ENCODE results near the gene MYL4.
"Not testable (repeated sequence)": the region's sequence is repeated elsewhere in the genome, so short reads cannot be mapped to it uniquely, and the experiment has no call there.

The MYL4 gene

DNA sequence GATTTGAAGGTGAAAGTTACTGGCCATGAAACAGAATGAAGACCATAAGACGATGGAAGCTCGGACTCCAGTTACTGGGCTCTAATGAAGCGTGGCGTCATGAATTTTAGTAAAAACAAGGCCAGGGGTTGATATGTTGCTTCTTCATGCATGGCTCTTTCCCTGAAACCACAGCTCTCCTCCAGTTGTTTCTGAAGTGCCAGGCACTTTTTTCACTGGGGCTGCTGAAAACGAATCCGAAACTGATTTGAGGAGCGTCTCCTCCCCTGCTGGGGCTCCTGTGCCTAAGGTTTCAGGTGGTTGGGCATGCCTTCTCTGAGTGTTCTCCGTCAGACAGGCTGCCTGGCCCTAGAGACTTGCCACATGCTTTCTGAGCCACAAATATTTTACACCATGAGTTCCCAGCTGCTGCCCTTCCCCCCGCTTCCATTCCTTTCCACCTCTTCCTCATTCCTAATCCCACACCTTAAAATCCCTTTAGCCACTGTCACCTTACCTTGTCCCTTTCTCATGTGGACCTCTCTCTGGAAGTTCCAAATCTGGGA is 3.7 kb upstream of the MYL4 start:
- Histone ChIP-seq H3K9ac (peak overlapping the region; percentile 72), H3K36me3 (no peaks in the 10 kb centered on the region), H3K27ac (peak overlapping the region; percentile 87)

DNA sequence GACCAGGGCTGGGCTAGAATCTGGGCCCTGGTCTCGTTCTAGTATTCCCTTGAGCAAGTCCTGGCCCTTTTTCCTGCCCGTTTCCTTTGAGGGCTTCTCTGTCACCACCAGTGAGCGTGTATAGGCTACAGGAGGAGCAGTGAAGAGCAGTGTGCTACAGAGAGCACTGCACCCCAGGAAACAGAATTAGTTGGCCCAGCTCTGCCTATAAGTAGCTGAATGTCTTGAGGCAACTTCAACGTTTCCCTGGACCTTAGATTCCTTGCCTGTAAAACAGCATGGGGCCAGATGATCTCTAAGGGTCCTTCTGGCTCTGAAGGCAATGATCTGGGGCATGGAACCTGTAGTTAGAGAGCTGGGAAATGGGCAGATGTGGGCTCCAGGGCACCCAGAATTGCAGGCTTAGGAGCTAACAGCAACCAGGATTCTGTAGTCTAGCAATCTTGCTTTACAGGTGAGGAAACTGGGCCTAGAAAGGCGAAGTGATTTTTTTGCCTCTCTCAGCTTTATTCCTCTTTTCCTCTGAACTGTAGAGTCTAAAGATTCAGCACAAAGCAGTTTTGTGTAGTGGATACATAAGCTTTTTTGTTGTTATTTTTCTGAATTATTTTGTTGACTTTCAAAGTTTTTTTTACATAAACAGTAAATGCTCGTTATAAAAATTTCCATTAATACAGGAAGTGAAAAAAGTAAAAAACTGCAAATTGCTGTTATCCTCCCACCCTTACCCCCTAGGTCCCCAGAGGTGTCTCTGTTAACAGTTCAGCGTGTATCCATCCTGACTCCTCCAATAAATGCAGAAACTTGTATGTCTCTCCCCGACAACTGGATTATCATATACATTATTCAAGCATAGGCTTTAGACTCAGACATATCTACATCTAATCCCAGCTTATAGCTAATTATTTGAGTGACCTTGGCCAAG is 1.7 kb upstream of the MYL4 start:
- Histone ChIP-seq H3K36me3 (no peaks in the 10 kb centered on the region), H3K4me2 (peak overlapping the region; percentile 91), H3K27me3 (no peaks in the 10 kb centered on the region), H3K9ac (peak overlapping the region; percentile 52), H3K4me3 (peak overlapping the region; percentile 5; the same call in 1 of the 2 replicates), H3K4me1 (peaks cover 86% of the 10 kb centered on the region), H3K27ac (peak overlapping the region; percentile 87), H3K9me3 (peaks cover 4% of the 10 kb centered on the region), H4K20me1 (no peaks in the 10 kb centered on the region)
- no peak for TF ChIP-seq Cebpa-rat (IDR thresholded peaks at IDR 0.05)

More for the DNA sequence above, 3.7 kb upstream of the MYL4 start:
- peaks cover 86% of the 10 kb centered on the region for H3K4me1 ChIP-seq
- peaks cover 4% of the 10 kb centered on the region for H3K9me3 ChIP-seq
- no peaks in the 10 kb centered on the region for H4K20me1 ChIP-seq
- peak overlapping the region; percentile 91 for H3K4me2 ChIP-seq
- peak overlapping the region; percentile 56 for H3K4me3 ChIP-seq
- TF ChIP-seq Cebpa-rat (IDR thresholded peaks at IDR 0.05): no peak
- H3K27me3 ChIP-seq: no peaks in the 10 kb centered on the region

DNA sequence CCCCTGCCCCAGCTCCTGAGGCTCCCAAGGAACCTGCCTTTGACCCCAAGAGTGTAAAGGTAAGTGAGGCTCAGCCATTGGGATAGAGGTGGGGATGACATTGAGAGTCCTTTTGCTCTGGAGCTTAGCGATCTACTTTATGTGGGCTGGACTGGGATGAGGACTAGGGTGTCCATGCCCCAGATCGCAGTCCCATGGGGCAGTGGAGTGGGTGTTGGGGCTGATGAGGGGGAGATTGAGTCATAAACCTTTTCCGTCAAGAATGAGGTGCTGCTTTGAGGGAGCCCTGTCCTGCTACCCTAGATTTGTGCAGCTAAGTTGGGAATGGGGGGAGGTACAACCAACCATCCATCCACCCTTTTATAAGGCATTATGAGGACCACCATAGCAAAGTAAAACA is 351 bp downstream of the MYL4 start:
- TF ChIP-seq Cebpa-rat (IDR thresholded peaks at IDR 0.05): no peak
- H3K9me3 ChIP-seq: no peaks in the 10 kb centered on the region
- peak overlapping the region; percentile 87 for H3K27ac ChIP-seq
- peaks cover 68% of the 10 kb centered on the region for H3K4me1 ChIP-seq
- H3K4me2 ChIP-seq: peak overlapping the region; percentile 91
- H3K36me3 ChIP-seq: no peaks in the 10 kb centered on the region
- peak overlapping the region; percentile 41 for H3K4me3 ChIP-seq
- H3K9ac ChIP-seq: peak overlapping the region; percentile 30
- no peaks in the 10 kb centered on the region for H4K20me1 ChIP-seq
- H3K27me3 ChIP-seq: no peaks in the 10 kb centered on the region

DNA sequence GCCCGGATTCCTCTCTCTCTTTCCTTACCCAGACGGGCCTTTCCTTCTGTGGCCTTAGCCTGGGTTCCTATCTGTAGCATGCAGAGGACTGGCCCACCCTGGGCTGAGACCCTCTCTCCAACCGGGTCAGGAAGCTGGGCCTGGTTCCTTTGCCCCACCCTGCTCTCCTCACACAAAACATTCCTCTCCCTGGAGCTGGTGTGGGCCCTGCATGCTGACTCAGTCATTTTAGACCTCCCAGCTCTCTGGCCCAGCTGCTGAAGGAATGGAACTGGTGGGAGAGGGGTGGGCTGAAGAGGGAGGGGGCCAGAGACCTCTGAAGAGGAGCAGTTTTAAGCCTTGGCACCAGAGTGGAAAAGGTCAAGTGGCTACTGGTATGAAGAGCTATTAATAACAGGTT is 957 bp downstream of the MYL4 start:
- Histone ChIP-seq H3K36me3 (no peaks in the 10 kb centered on the region), H3K27me3 (no peaks in the 10 kb centered on the region), H3K4me2 (peak overlapping the region; percentile 91), H3K27ac (peak overlapping the region; percentile 87), H3K9ac (no peak overlapping the region), H3K4me1 (peaks cover 62% of the 10 kb centered on the region), H3K4me3 (peak overlapping the region; percentile 41; the same call in 1 of the 2 replicates), H3K9me3 (no peaks in the 10 kb centered on the region), H4K20me1 (no peaks in the 10 kb centered on the region)
- TF ChIP-seq Cebpa-rat (IDR thresholded peaks at IDR 0.05): no peak

DNA sequence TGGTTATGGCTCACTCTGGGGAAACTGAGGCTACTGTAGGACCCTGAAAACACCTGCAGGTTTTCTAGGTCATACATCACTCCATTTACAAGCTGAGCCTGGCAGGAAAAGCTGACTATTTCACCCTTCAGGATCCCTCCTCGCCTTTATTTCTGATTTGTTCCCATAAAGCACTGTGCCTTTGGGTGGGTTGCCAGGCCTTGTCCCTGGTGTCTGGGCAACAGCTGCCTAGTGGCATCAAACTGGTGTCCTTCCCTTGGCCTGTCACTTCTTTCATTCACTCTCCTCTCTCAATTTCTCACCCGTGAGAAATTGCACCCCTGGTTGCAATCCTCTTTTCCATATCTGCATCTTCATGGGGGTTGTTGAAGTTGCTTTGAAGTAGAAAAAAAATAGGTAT is 1.6 kb downstream of the MYL4 start:
- no peak for TF ChIP-seq Cebpa-rat (IDR thresholded peaks at IDR 0.05)
- peaks cover 55% of the 10 kb centered on the region for H3K4me1 ChIP-seq
- H3K36me3 ChIP-seq: no peaks in the 10 kb centered on the region
- peak overlapping the region; percentile 23; the same call in 1 of the 2 replicates for H3K27ac ChIP-seq
- no peaks in the 10 kb centered on the region for H4K20me1 ChIP-seq
- no peak overlapping the region for H3K9ac ChIP-seq
- no peaks in the 10 kb centered on the region for H3K9me3 ChIP-seq
- peak overlapping the region; percentile 91 for H3K4me2 ChIP-seq
- no peak overlapping the region for H3K4me3 ChIP-seq
- H3K27me3 ChIP-seq: no peaks in the 10 kb centered on the region

DNA sequence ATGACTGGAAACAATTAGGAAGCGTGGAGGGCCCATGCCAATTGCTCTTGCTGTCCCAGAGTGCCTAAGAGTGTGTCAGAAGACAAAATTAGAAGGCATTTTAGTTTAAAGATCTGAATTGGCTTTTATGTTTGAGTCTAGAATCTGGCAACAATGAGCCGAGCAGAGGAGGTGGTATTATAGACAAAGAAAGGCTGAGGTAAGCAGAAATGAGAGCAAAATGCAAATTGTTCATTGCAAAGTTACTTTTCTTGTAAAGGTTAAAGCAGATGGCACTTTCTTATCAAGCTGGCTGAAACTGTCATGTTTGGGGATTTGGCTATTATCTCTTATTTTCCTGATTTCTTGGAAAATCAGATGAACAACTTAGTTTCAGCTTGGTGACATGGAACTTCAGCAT is 3.3 kb downstream of the MYL4 start:
- H3K4me3 ChIP-seq: no peak overlapping the region
- H3K27ac ChIP-seq: no peak overlapping the region
- H3K4me2 ChIP-seq: no peak overlapping the region
- no peaks in the 10 kb centered on the region for H3K36me3 ChIP-seq
- no peaks in the 10 kb centered on the region for H3K9me3 ChIP-seq
- no peak overlapping the region for H3K9ac ChIP-seq
- no peaks in the 10 kb centered on the region for H3K27me3 ChIP-seq
- peaks cover 49% of the 10 kb centered on the region for H3K4me1 ChIP-seq
- H4K20me1 ChIP-seq: no peaks in the 10 kb centered on the region
- TF ChIP-seq Cebpa-rat (IDR thresholded peaks at IDR 0.05): no peak

DNA sequence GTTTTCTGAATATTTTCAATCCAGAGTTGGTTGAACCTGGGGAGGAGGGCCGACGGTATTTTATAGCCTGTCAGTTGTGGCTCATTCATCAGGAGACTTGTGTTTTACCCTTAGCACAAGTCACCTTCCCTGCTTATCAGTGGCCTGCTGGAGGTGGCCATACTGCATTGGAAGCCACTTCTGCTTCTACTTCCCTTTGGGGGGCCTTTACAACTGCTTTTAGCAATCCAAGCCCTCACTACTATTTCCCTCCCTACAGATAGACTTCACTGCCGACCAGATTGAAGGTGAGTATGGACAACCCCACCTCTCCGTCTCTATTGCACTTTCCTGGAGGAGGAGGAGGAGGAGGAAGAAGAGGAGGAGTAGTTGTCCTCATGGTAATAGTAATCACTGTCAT is 4.4 kb downstream of the MYL4 start:
- no peak overlapping the region for H3K27ac ChIP-seq
- TF ChIP-seq Cebpa-rat (IDR thresholded peaks at IDR 0.05): no peak
- H3K4me3 ChIP-seq: no peak overlapping the region
- H4K20me1 ChIP-seq: no peaks in the 10 kb centered on the region
- no peaks in the 10 kb centered on the region for H3K9me3 ChIP-seq
- no peaks in the 10 kb centered on the region for H3K27me3 ChIP-seq
- H3K36me3 ChIP-seq: no peaks in the 10 kb centered on the region
- H3K9ac ChIP-seq: no peak overlapping the region
- H3K4me1 ChIP-seq: peaks cover 49% of the 10 kb centered on the region
- no peak overlapping the region for H3K4me2 ChIP-seq

DNA sequence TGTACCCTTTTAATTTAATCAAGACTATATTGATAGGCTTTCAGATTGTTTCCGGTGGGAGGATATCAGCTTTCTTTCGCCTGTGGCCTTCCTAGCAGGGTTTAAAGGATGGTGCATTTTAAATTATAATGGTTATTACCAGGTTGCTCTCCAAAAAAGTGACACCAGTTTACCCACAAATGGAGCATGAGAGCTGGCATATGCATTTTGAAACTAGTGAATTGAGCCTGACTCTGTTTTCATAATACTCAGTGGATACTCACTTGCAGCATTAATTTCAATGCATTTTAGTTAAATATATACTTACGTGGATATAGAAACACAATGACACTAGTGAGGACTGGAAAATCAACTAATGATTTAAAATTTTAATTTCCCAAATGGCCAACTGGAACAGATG is 5.8 kb downstream of the MYL4 start:
- Histone ChIP-seq H3K4me3 (no peak overlapping the region), H3K4me1 (peaks cover 49% of the 10 kb centered on the region), H3K27me3 (no peaks in the 10 kb centered on the region), H3K27ac (no peak overlapping the region), H3K9me3 (no peaks in the 10 kb centered on the region), H4K20me1 (no peaks in the 10 kb centered on the region), H3K9ac (no peak overlapping the region), H3K36me3 (no peaks in the 10 kb centered on the region), H3K4me2 (no peak overlapping the region)
- no peak for TF ChIP-seq Cebpa-rat (IDR thresholded peaks at IDR 0.05)

DNA sequence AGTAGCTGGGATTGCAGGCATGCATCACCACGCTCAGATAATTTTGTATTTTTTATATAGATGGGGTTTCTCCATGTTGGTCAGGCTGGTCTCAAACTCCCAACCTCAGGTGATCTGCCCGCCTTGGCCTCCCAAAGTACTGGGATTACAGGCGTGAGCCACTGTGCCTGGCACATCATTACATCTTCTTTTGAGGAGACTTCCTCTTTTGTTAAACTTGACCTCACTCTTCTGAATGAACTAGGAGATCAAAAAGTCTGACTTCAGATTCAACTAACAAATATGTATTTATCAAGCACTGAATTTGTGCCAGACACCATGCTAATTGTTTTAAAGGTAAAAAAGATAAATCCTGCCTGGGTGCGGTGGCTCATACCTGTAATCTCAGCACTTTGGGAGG is 7.7 kb downstream of the MYL4 start:
- H3K4me3 ChIP-seq, H3K9me3 ChIP-seq, H3K36me3 ChIP-seq, H3K27ac ChIP-seq, H4K20me1 ChIP-seq, H3K9ac ChIP-seq, H3K27me3 ChIP-seq: not testable (repeated sequence)
- peak overlapping the region; percentile 84 for H3K4me2 ChIP-seq
- H3K4me1 ChIP-seq: peaks cover 54% of the 10 kb centered on the region

DNA sequence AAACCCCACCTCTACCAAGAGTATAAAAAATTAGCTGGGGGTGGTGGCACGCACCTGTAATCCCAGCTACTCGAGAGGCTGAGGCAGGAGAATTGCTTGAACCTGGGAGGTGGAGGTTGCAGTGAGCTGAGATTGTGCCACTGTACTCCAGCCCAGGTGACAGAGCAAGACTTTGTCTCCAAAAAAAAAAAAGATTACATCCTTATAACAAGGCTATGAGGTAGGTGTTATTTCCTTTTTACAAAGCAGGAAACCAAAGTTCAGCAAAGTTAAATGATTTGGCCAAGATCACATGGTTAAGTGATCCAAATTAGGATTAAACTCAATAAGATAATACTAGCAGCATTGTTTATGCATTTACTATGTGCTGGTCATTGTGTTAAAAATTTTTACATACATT is 8.1 kb downstream of the MYL4 start:
- not testable (repeated sequence) for H3K9ac ChIP-seq, H4K20me1 ChIP-seq, H3K36me3 ChIP-seq, H3K4me3 ChIP-seq, H3K27ac ChIP-seq, H3K27me3 ChIP-seq, H3K9me3 ChIP-seq
- Histone ChIP-seq H3K4me2 (peak overlapping the region; percentile 84), H3K4me1 (peaks cover 57% of the 10 kb centered on the region)
